K562 (cell line): ENCODE results near the gene ADRM1. TPM values are rescaled to one million over a fixed set of nuclear protein-coding genes. Genes with fewer than 3 reads are reported as not detected.

Experiments
- ARID1B ChIP-seq: fragments of 450-650 bp; IDR thresholded peaks from 2 replicates; pipeline ENCODE4 v1.6.1; 2016; ENCODE audit warnings: antibody characterized with exemption, mild to moderate bottlenecking, inconsistent platforms
- HDGF ChIP-seq: fragments of 450-650 bp; IDR thresholded peaks from 2 replicates; pipeline ENCODE4 v1.6.1; 2016
- MYNN ChIP-seq, 2 experiments: sonication (generic); formaldehyde crosslinking in 1 of 2; IDR thresholded peaks; 2 replicates each; pipeline versions ENCODE4 v1.5.0 to v1.6.1; 2016 to 2020; ENCODE audit warnings: antibody characterized with exemption in 1 of 2, missing genetic modification reagents in 1 of 2
- NUFIP1 ChIP-seq: fragments of 450-650 bp; IDR thresholded peaks from 2 replicates; pipeline ENCODE4 v1.6.1; 2018; ENCODE audit not compliant: partially characterized antibody
- SMAD3 ChIP-seq: fragments of 450-650 bp; formaldehyde crosslinking; conservative IDR thresholded peaks from 2 replicates; pipeline ENCODE4 v1.4.0; 2020; ENCODE audit warnings: mild to moderate bottlenecking
- TAL1 ChIP-seq: fragments of 450-650 bp; IDR thresholded peaks from 2 replicates; pipeline ENCODE4 v1.6.1; 2016; ENCODE audit warnings: mild to moderate bottlenecking
- TCF7 ChIP-seq: sonication (generic); IDR thresholded peaks from 2 replicates; pipeline ENCODE4 v1.6.1; 2016; ENCODE audit warnings: antibody characterized with exemption, borderline replicate concordance
- TGIF2 ChIP-seq: sonication (generic); formaldehyde crosslinking; IDR thresholded peaks from 2 replicates; pipeline ENCODE4 v1.8.1; 2022; ENCODE audit warnings: mild to moderate bottlenecking, missing genetic modification reagents, moderate library complexity
- ZNF121 ChIP-seq: sonication (generic); formaldehyde crosslinking; conservative IDR thresholded peaks from 2 replicates; pipeline ENCODE4 v1.8.0; 2022; ENCODE audit warnings: missing genetic modification reagents
- ZNF146 ChIP-seq: IDR thresholded peaks from one replicate; pipeline ENCODE4 v1.6.1; 2018; ENCODE audit warnings: missing compliant biosample characterization; ENCODE audit not compliant: unreplicated experiment
- ZNF445 ChIP-seq: fragments of 250-450 bp; sonication (Bioruptor Pico); IDR thresholded peaks from 2 replicates; pipeline ENCODE4 v1.4.0; 2020; ENCODE audit warnings: low read depth, mild to moderate bottlenecking, moderate library complexity
- polyA plus RNA-seq, 8 experiments: library from polyadenylated mRNA; depleted of rRNA in 4 of 8; stranded (reverse) in 5 of 8; unstranded in 3 of 8; fragments of >200 nt; fragmentation: Nextera tagmentation in 2 of 8; fragmentation: Illumina TruSeq in 1 of 8; extraction: Ambion mirVana in 2 of 8; extraction: Trizol in 1 of 8; gene quantifications; 2 replicates each; pipeline versions ENCODE4 v1.2.1 to v1.2.3, GENCODE V29; 2011 to 2014; ENCODE audit warnings: inconsistent platforms in 1 of 8, missing spikeins in 1 of 8
- total RNA-seq, 7 experiments: library from RNA; depleted of rRNA in 6 of 7; stranded (reverse); fragments of >200 nt in 6 of 7; fragmentation: Illumina TruSeq in 2 of 7; extraction: Trizol in 2 of 7; gene quantifications; 2 replicates each; pipeline versions ENCODE4 v1.2.1 to v1.2.3, GENCODE V29; 2011 to 2021; ENCODE audit warnings: low replicate concordance in 1 of 7
- TF ChIP-seq, protein P1 (sequence below): fragments of 200-600 bp; sonication (generic); IDR thresholded peaks from one replicate; pipeline ENCODE4 v1.6.1; 2012; ENCODE audit warnings: mild to moderate bottlenecking, low read depth, low read length, inconsistent platforms
- TF ChIP-seq, protein P2 (sequence below): fragments of 150-350 bp; conservative IDR thresholded peaks from 2 replicates; pipeline ENCODE4 v1.6.1; 2014; ENCODE audit warnings: low read length
- TF ChIP-seq, protein P3 (sequence below): fragments of 450-650 bp; IDR thresholded peaks from 2 replicates; pipeline ENCODE4 v1.6.1; 2016

ADRM1 gene
- total and polyA plus RNA-seq, 9 of the 15 experiments (the other 6 are each of a cell fraction or from before 2014, with no cell fraction given): 5.0 to 223 (median 67.4) TPM

DNA sequence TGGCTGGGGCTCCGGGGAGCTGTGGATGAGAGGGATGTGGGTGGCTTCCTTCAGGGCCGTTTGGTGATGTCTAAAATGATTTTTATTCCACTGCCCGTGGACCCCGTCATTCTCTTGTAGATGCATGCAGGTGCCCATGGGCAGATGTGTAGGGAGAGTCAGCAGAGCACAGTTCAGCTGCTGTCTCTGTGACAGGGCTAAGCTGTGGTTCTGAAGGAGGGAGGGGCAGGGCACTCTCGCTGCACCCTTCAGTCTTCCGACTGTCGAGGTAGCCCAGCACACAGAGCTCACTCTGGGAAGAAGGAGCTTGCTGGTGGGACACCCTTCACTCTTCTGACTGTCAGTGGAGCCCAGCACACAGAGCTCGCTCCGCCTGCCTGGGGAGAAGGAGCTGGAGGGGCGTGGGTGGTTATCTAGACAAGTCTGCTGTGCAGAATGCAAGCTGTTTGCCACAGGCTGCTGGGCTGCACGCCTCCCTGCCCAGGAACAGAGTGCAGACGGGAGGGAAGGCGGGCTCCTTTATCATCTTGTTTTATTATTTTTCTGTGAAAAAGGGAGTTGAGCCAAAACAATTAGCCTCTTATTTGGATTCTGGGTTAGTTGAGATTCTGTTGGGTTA is 28.4 kb upstream of the ADRM1 start (continued):
- TF ChIP-seq, protein P1, sequence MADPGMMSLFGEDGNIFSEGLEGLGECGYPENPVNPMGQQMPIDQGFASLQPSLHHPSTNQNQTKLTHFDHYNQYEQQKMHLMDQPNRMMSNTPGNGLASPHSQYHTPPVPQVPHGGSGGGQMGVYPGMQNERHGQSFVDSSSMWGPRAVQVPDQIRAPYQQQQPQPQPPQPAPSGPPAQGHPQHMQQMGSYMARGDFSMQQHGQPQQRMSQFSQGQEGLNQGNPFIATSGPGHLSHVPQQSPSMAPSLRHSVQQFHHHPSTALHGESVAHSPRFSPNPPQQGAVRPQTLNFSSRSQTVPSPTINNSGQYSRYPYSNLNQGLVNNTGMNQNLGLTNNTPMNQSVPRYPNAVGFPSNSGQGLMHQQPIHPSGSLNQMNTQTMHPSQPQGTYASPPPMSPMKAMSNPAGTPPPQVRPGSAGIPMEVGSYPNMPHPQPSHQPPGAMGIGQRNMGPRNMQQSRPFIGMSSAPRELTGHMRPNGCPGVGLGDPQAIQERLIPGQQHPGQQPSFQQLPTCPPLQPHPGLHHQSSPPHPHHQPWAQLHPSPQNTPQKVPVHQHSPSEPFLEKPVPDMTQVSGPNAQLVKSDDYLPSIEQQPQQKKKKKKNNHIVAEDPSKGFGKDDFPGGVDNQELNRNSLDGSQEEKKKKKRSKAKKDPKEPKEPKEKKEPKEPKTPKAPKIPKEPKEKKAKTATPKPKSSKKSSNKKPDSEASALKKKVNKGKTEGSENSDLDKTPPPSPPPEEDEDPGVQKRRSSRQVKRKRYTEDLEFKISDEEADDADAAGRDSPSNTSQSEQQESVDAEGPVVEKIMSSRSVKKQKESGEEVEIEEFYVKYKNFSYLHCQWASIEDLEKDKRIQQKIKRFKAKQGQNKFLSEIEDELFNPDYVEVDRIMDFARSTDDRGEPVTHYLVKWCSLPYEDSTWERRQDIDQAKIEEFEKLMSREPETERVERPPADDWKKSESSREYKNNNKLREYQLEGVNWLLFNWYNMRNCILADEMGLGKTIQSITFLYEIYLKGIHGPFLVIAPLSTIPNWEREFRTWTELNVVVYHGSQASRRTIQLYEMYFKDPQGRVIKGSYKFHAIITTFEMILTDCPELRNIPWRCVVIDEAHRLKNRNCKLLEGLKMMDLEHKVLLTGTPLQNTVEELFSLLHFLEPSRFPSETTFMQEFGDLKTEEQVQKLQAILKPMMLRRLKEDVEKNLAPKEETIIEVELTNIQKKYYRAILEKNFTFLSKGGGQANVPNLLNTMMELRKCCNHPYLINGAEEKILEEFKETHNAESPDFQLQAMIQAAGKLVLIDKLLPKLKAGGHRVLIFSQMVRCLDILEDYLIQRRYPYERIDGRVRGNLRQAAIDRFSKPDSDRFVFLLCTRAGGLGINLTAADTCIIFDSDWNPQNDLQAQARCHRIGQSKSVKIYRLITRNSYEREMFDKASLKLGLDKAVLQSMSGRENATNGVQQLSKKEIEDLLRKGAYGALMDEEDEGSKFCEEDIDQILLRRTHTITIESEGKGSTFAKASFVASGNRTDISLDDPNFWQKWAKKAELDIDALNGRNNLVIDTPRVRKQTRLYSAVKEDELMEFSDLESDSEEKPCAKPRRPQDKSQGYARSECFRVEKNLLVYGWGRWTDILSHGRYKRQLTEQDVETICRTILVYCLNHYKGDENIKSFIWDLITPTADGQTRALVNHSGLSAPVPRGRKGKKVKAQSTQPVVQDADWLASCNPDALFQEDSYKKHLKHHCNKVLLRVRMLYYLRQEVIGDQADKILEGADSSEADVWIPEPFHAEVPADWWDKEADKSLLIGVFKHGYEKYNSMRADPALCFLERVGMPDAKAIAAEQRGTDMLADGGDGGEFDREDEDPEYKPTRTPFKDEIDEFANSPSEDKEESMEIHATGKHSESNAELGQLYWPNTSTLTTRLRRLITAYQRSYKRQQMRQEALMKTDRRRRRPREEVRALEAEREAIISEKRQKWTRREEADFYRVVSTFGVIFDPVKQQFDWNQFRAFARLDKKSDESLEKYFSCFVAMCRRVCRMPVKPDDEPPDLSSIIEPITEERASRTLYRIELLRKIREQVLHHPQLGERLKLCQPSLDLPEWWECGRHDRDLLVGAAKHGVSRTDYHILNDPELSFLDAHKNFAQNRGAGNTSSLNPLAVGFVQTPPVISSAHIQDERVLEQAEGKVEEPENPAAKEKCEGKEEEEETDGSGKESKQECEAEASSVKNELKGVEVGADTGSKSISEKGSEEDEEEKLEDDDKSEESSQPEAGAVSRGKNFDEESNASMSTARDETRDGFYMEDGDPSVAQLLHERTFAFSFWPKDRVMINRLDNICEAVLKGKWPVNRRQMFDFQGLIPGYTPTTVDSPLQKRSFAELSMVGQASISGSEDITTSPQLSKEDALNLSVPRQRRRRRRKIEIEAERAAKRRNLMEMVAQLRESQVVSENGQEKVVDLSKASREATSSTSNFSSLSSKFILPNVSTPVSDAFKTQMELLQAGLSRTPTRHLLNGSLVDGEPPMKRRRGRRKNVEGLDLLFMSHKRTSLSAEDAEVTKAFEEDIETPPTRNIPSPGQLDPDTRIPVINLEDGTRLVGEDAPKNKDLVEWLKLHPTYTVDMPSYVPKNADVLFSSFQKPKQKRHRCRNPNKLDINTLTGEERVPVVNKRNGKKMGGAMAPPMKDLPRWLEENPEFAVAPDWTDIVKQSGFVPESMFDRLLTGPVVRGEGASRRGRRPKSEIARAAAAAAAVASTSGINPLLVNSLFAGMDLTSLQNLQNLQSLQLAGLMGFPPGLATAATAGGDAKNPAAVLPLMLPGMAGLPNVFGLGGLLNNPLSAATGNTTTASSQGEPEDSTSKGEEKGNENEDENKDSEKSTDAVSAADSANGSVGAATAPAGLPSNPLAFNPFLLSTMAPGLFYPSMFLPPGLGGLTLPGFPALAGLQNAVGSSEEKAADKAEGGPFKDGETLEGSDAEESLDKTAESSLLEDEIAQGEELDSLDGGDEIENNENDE: no peak
- TF ChIP-seq MYNN (IDR thresholded peaks at IDR 0.05) (0 out of 2 replicates have a peak, but pooled peaks have one; percentile 31), MYNN (CRISPR knock-in tag; IDR thresholded peaks at IDR 0.05) (no peak), TCF7 (no peak), TGIF2 (CRISPR knock-in tag) (no peak), ZNF445 (CRISPR knock-in tag) (no peak), ARID1B (peak; percentile 50), TAL1 (peak; percentile 53; the same call in 1 of the 2 replicates), ZNF146 (CRISPR knock-in tag) (no peak), SMAD3 (CRISPR knock-in tag) (no peak), NUFIP1 (no peak), ZNF121 (CRISPR knock-in tag) (no peak), HDGF (no peak)
- TF ChIP-seq, protein P2, sequence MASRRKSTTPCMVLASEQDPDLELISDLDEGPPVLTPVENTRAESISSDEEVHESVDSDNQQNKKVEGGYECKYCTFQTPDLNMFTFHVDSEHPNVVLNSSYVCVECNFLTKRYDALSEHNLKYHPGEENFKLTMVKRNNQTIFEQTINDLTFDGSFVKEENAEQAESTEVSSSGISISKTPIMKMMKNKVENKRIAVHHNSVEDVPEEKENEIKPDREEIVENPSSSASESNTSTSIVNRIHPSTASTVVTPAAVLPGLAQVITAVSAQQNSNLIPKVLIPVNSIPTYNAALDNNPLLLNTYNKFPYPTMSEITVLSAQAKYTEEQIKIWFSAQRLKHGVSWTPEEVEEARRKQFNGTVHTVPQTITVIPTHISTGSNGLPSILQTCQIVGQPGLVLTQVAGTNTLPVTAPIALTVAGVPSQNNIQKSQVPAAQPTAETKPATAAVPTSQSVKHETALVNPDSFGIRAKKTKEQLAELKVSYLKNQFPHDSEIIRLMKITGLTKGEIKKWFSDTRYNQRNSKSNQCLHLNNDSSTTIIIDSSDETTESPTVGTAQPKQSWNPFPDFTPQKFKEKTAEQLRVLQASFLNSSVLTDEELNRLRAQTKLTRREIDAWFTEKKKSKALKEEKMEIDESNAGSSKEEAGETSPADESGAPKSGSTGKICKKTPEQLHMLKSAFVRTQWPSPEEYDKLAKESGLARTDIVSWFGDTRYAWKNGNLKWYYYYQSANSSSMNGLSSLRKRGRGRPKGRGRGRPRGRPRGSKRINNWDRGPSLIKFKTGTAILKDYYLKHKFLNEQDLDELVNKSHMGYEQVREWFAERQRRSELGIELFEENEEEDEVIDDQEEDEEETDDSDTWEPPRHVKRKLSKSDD: no peak
- TF ChIP-seq, protein P3, sequence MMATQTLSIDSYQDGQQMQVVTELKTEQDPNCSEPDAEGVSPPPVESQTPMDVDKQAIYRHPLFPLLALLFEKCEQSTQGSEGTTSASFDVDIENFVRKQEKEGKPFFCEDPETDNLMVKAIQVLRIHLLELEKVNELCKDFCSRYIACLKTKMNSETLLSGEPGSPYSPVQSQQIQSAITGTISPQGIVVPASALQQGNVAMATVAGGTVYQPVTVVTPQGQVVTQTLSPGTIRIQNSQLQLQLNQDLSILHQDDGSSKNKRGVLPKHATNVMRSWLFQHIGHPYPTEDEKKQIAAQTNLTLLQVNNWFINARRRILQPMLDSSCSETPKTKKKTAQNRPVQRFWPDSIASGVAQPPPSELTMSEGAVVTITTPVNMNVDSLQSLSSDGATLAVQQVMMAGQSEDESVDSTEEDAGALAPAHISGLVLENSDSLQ: no peak
